ENCODE measurements around the gene PODN. TPM values are rescaled to one million over a fixed set of nuclear protein-coding genes. Genes with fewer than 3 reads are reported as not detected.

PODN gene
- total RNA-seq, 2 experiments from 2014 or later, result not detected

- Mint-ChIP-seq H3K27me3 (peaks cover 8% of the 10 kb centered on the region), H3K36me3 (no peaks in the 10 kb centered on the region), H3K4me1 (peaks cover 8% of the 10 kb centered on the region), H3K27ac (no peak overlapping the region), H3K4me3 (no peak overlapping the region), H3K9me3 (ENCODE audit: low read depth) (no peaks in the 10 kb centered on the region)
- ATAC-seq, result no peak
- no peak for DNase-seq
- CTCF ChIA-PET, result no interaction called here
Observed at GRCh38 chr1:53112271-53112774, 50.3 kb downstream of the PODN start.

GRCh38 chr1:53112861-53113260 lies 50.8 kb downstream of the PODN start:
- no peak overlapping the region for H3K4me3 Mint-ChIP-seq
- no peaks in the 10 kb centered on the region for H3K9me3 Mint-ChIP-seq (ENCODE audit: low read depth)
- no peak for ATAC-seq
- no peak for DNase-seq
- CTCF ChIA-PET, result no interaction called here
- no peaks in the 10 kb centered on the region for H3K36me3 Mint-ChIP-seq
- peaks cover 4% of the 10 kb centered on the region for H3K27me3 Mint-ChIP-seq
- H3K4me1 Mint-ChIP-seq, result peaks cover 3% of the 10 kb centered on the region
- no peak overlapping the region for H3K27ac Mint-ChIP-seq

GRCh38 chr1:53114090-53114489 lies 52.1 kb downstream of the PODN start:
- no peaks in the 10 kb centered on the region for H3K9me3 Mint-ChIP-seq (ENCODE audit: low read depth)
- H3K36me3 Mint-ChIP-seq, result no peaks in the 10 kb centered on the region
- CTCF ChIA-PET, result no interaction called here
- no peak overlapping the region for H3K4me3 Mint-ChIP-seq
- no peaks in the 10 kb centered on the region for H3K4me1 Mint-ChIP-seq
- no peak for DNase-seq
- no peak overlapping the region for H3K27ac Mint-ChIP-seq
- ATAC-seq, result no peak
- no peaks in the 10 kb centered on the region for H3K27me3 Mint-ChIP-seq

DNA sequence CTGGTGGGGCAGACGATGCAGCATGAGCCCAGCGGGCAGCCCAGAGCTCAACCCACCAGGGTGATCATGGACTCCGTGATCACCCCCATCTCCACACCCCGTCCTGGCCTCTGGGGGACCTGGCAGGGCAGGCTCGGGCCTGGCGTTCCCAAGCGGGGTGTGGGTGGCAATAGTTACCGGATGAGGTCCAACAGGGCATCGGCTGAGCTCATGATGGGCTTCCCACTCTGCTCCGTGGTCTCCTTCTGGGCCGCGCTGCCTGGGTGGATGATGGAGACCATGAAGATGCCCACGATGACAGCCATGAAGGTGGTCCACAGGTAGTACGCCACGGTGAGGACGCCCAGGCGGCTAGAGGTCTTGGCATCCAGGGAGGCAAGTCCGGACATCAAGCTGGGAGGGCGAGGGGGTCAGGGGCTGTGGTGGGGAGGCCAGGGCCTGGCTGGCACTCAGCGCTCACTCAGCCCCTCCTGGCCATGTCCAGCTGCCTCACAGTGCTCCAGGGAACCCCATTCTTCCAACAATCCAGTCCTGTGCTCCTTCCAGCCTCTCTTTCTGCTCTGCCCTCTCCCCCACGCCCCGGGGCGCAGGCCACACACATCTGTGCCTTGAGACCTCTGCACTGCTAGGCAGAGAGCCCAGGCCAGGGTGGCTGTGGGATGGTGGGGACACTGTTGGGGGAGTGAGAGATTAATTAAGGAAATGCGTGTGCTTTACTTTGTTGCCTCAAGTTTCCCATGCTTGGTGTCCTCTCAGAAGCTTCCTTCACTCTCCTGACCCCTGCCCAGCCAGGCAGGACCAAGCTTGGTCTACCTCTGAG lies 52.8 kb downstream of the PODN start:
- ATAC-seq, result no peak
- CTCF ChIA-PET, result no interaction called here
- DNase-seq, result no peak
- Mint-ChIP-seq H3K4me1 (no peaks in the 10 kb centered on the region), H3K27me3 (no peaks in the 10 kb centered on the region), H3K36me3 (no peaks in the 10 kb centered on the region), H3K4me3 (no peak overlapping the region), H3K27ac (no peak overlapping the region), H3K9me3 (ENCODE audit: low read depth) (no peaks in the 10 kb centered on the region)

GRCh38 chr1:53115403-53116306 lies 53.6 kb downstream of the PODN start:
- no peak overlapping the region for H3K27ac Mint-ChIP-seq

GRCh38 chr1:53116307-53116810 lies 54.3 kb downstream of the PODN start:
- Mint-ChIP-seq H3K4me3 (no peak overlapping the region), H3K27ac (no peak overlapping the region), H3K9me3 (ENCODE audit: low read depth) (no peaks in the 10 kb centered on the region), H3K36me3 (no peaks in the 10 kb centered on the region), H3K27me3 (no peaks in the 10 kb centered on the region), H3K4me1 (no peaks in the 10 kb centered on the region)
- no peak for DNase-seq
- CTCF ChIA-PET, result interaction anchor here (0.9 kb wide), 1 partner anchor 66 kb away, joined by 3 read pairs; no protein-coding TSS in a partner anchor
- no peak for ATAC-seq

More at GRCh38 chr1:53115403-53116306, 53.6 kb downstream of the PODN start:
- H3K9me3 Mint-ChIP-seq (ENCODE audit: low read depth), result no peaks in the 10 kb centered on the region
- H3K4me3 Mint-ChIP-seq, result no peak overlapping the region
- CTCF ChIA-PET, result no interaction called here
- no peak for ATAC-seq
- no peaks in the 10 kb centered on the region for H3K4me1 Mint-ChIP-seq
- no peaks in the 10 kb centered on the region for H3K36me3 Mint-ChIP-seq
- H3K27me3 Mint-ChIP-seq, result no peaks in the 10 kb centered on the region
- no peak for DNase-seq

GRCh38 chr1:53116933-53117600 lies 55.1 kb downstream of the PODN start:
- H3K9me3 Mint-ChIP-seq (ENCODE audit: low read depth), result no peaks in the 10 kb centered on the region
- H3K4me3 Mint-ChIP-seq, result no peak overlapping the region
- no peaks in the 10 kb centered on the region for H3K4me1 Mint-ChIP-seq
- ATAC-seq, result no peak
- CTCF ChIA-PET, result interaction anchor here (0.9 kb wide), 1 partner anchor 65 kb away, joined by 3 read pairs; no protein-coding TSS in a partner anchor
- no peaks in the 10 kb centered on the region for H3K36me3 Mint-ChIP-seq
- H3K27ac Mint-ChIP-seq, result no peak overlapping the region
- no peaks in the 10 kb centered on the region for H3K27me3 Mint-ChIP-seq
- no peak for DNase-seq

- CTCF ChIA-PET, result no interaction called here
- no peaks in the 10 kb centered on the region for H3K9me3 Mint-ChIP-seq (ENCODE audit: low read depth)
- no peaks in the 10 kb centered on the region for H3K4me1 Mint-ChIP-seq
- ATAC-seq (no peak), DNase-seq (no peak)
- H3K27ac Mint-ChIP-seq, result no peak overlapping the region
- H3K27me3 Mint-ChIP-seq, result no peaks in the 10 kb centered on the region
- H3K36me3 Mint-ChIP-seq, result no peaks in the 10 kb centered on the region
- H3K4me3 Mint-ChIP-seq, result no peak overlapping the region
Observed at GRCh38 chr1:53117836-53118235, 55.8 kb downstream of the PODN start.

DNA sequence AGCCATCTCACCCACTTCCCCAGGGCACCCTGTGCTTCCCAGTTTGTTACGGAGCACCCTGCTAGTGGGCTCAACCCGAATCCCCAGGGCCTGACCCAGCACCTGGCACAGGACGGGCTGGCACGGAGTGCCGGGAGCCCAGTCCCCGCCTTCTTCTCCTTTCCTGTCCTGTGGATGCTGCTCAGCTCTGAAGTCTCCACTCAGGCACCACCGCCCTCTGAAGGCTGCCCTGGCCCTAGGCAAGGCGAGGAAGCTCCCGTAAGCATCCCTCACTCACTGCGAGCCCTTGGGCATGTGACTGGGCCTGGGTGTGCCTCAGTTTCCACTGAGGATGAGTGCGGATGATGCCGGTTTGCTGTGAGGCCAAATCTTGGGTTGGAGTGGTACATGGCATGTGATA lies 58.6 kb downstream of the PODN start:
- Mint-ChIP-seq H3K27ac (no peak overlapping the region), H3K9me3 (ENCODE audit: low read depth) (no peaks in the 10 kb centered on the region), H3K36me3 (no peaks in the 10 kb centered on the region), H3K4me3 (no peak overlapping the region), H3K4me1 (no peaks in the 10 kb centered on the region), H3K27me3 (no peaks in the 10 kb centered on the region)
- ATAC-seq (no peak), DNase-seq (no peak)
- CTCF ChIA-PET, result no interaction called here

GRCh38 chr1:53121319-53122172 lies 59.5 kb downstream of the PODN start:
- DNase-seq, result no peak

DNA sequence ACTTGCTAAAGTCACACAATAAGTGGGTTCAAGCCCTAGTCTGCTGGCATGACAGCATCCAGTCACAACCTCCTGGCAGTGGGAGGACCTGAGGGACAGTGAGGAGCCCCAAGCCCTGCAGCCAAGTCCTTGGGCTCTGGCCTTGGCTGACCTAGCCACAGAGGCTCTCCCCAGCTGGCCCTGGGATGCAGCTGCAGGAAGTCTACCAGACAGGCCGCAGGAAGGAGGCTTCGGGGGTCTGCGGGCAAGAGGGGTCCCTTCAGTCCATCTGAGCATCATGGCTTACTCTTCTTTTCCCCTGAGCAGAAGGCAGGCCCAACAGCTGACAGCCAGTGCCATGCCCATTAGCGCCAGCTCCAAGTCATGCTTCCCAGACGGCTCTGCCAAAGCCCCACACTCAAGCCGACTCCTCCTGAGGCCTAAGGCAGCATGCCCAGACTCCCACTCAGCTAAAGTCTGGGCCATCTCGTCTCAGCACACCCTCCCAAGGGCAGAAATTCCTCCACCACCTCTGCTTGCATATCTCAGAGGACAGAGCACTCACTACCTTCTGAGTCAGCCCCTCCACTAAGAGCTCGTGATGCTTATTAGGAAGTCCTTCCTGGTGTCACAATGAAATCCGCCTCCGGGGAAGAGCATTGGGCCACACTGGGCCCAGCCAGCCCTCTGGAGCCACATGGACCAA lies 60.3 kb downstream of the PODN start:
- Mint-ChIP-seq H3K36me3 (no peaks in the 10 kb centered on the region), H3K9me3 (ENCODE audit: low read depth) (no peaks in the 10 kb centered on the region), H3K27me3 (peaks cover 2% of the 10 kb centered on the region), H3K4me3 (no peak overlapping the region), H3K27ac (no peak overlapping the region), H3K4me1 (peaks cover 3% of the 10 kb centered on the region)
- DNase-seq (no peak), ATAC-seq (no peak)
- CTCF ChIA-PET, result no interaction called here

More at GRCh38 chr1:53121319-53122172, 59.5 kb downstream of the PODN start:
- Mint-ChIP-seq H3K36me3 (no peaks in the 10 kb centered on the region), H3K4me3 (no peak overlapping the region), H3K9me3 (ENCODE audit: low read depth) (no peaks in the 10 kb centered on the region), H3K27me3 (peaks cover 2% of the 10 kb centered on the region), H3K4me1 (no peaks in the 10 kb centered on the region), H3K27ac (no peak overlapping the region)
- CTCF ChIA-PET, result no interaction called here
- no peak for ATAC-seq

GRCh38 chr1:53122961-53123413 lies 61.0 kb downstream of the PODN start:
- Mint-ChIP-seq H3K27me3 (peaks cover 2% of the 10 kb centered on the region), H3K27ac (no peak overlapping the region), H3K9me3 (ENCODE audit: low read depth) (no peaks in the 10 kb centered on the region), H3K36me3 (no peaks in the 10 kb centered on the region), H3K4me3 (no peak overlapping the region), H3K4me1 (peaks cover 6% of the 10 kb centered on the region)
- no peak for ATAC-seq
- CTCF ChIA-PET, result no interaction called here
- no peak for DNase-seq
